Tibial nerve (tissue), 4 donors: ENCODE data around the gene GRID1.

Experiments used
- CTCF ChIP-seq, 5 experiments: fragments of 200-600 bp in 3 of 5; fragments of 450-650 bp in 2 of 5; sonication (generic) in 3 of 5; IDR thresholded peaks; one replicate each; pipeline ENCODE4 v1.5.1; 2016 to 2019; ENCODE audit warnings: antibody characterized with exemption in 5 of 5, mild to moderate bottlenecking in 3 of 5, moderate library complexity in 2 of 5
- EP300 ChIP-seq, 2 donors: sonication (generic); formaldehyde crosslinking; IDR thresholded peaks; one replicate each; pipeline ENCODE4 v1.6.1; 2017; ENCODE audit warnings: antibody characterized with exemption in 2 of 2, mild to moderate bottlenecking in 1 of 2

GRCh38 chr10:86312701-86313270 lies 53.8 kb downstream of the GRID1 start:
- TF ChIP-seq CTCF (IDR thresholded peaks at IDR 0.05) (no peak), EP300 (IDR thresholded peaks at IDR 0.05) (no peak)
